PFSK-1 (cell line): ENCODE measurements around the gene ST8SIA6.

Source experiments
- FOXP2 ChIP-seq: optimal IDR thresholded peaks from 2 replicates; pipeline ENCODE3; 2011; ENCODE audit warnings: borderline replicate concordance, control low read depth, inconsistent platforms; ENCODE audit not compliant: insufficient read depth; ENCODE audit errors: extremely low read length, extremely low read depth
- POLR2AphosphoS5 ChIP-seq: IDR thresholded peaks from 2 replicates; pipeline ENCODE4 v1.6.1; 2012; ENCODE audit warnings: low read depth, mild to moderate bottlenecking, control low read depth, low read length, moderate library complexity
- SIN3A ChIP-seq: IDR thresholded peaks from 2 replicates; pipeline ENCODE4 v1.6.1; 2012; ENCODE audit warnings: mild to moderate bottlenecking, low read length, moderate library complexity, borderline replicate concordance; ENCODE audit not compliant: insufficient read depth
- TAF1 ChIP-seq: IDR thresholded peaks from 2 replicates; pipeline ENCODE4 v1.6.1; 2012; ENCODE audit warnings: low read length, control low read depth, borderline replicate concordance; ENCODE audit not compliant: insufficient read depth
- TF ChIP-seq, protein P1 (sequence below), 2 experiments: IDR thresholded peaks; 2 replicates each; pipeline versions ENCODE4 v1.6.1 to v1.8.0; 2011 to 2012; ENCODE audit warnings: low read depth in 2 of 2, low read length in 2 of 2, control low read depth in 1 of 2, inconsistent platforms in 1 of 2, mild to moderate bottlenecking in 1 of 2, moderate library complexity in 1 of 2; ENCODE audit not compliant: insufficient read depth in 1 of 2

Gene ST8SIA6

GRCh38 chr10:17403161-17403560, 51.2 kb downstream of the ST8SIA6 start:
- no peak for TF ChIP-seq POLR2AphosphoS5
- TF ChIP-seq SIN3A, result no peak
- TF ChIP-seq TAF1, result no peak
- TF ChIP-seq, protein P1, sequence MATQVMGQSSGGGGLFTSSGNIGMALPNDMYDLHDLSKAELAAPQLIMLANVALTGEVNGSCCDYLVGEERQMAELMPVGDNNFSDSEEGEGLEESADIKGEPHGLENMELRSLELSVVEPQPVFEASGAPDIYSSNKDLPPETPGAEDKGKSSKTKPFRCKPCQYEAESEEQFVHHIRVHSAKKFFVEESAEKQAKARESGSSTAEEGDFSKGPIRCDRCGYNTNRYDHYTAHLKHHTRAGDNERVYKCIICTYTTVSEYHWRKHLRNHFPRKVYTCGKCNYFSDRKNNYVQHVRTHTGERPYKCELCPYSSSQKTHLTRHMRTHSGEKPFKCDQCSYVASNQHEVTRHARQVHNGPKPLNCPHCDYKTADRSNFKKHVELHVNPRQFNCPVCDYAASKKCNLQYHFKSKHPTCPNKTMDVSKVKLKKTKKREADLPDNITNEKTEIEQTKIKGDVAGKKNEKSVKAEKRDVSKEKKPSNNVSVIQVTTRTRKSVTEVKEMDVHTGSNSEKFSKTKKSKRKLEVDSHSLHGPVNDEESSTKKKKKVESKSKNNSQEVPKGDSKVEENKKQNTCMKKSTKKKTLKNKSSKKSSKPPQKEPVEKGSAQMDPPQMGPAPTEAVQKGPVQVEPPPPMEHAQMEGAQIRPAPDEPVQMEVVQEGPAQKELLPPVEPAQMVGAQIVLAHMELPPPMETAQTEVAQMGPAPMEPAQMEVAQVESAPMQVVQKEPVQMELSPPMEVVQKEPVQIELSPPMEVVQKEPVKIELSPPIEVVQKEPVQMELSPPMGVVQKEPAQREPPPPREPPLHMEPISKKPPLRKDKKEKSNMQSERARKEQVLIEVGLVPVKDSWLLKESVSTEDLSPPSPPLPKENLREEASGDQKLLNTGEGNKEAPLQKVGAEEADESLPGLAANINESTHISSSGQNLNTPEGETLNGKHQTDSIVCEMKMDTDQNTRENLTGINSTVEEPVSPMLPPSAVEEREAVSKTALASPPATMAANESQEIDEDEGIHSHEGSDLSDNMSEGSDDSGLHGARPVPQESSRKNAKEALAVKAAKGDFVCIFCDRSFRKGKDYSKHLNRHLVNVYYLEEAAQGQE (IDR thresholded peaks at IDR 0.05; ENCODE audit: insufficient read depth in 1 of 2, low read depth in 2 of 2, low read length in 2 of 2), result no peak

DNA sequence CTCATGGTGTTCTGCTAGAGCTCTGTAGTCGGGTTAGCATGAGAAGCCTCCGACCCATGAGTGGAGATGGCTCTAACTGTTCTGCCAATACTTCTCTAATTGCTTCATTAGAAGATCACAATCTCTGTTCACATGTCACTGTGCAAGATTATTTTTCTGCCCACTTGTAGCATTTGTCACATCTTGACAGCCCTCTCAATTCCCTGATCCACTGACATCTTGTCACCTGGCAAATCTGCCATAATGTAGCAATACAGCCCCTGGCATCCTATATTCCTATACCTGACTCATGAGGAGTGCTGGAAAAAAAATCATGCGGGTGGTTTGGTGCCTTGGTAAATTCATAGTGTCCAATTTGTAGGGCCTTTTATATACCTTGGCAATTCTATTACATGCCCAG, 58.4 kb downstream of the ST8SIA6 start:
- no peak for TF ChIP-seq POLR2AphosphoS5
- no peak for TF ChIP-seq TAF1
- TF ChIP-seq FOXP2, result no peak
- TF ChIP-seq, protein P1 (IDR thresholded peaks at IDR 0.05; ENCODE audit: insufficient read depth in 1 of 2, low read depth in 2 of 2, low read length in 2 of 2), result no peak
- TF ChIP-seq SIN3A, result no peak

GRCh38 chr10:17394854-17395253, 59.5 kb downstream of the ST8SIA6 start:
- no peak for TF ChIP-seq FOXP2
- no peak for TF ChIP-seq POLR2AphosphoS5
- no peak for TF ChIP-seq TAF1
- TF ChIP-seq, protein P1 (IDR thresholded peaks at IDR 0.05; ENCODE audit: insufficient read depth in 1 of 2, low read depth in 2 of 2, low read length in 2 of 2), result no peak
- no peak for TF ChIP-seq SIN3A

GRCh38 chr10:17387861-17388503, 66.4 kb downstream of the ST8SIA6 start:
- TF ChIP-seq SIN3A (no peak), TAF1 (no peak), POLR2AphosphoS5 (no peak), FOXP2 (no peak)
- TF ChIP-seq, protein P1 (IDR thresholded peaks at IDR 0.05; ENCODE audit: insufficient read depth in 1 of 2, low read depth in 2 of 2, low read length in 2 of 2), result no peak

- no peak for TF ChIP-seq FOXP2
- no peak for TF ChIP-seq TAF1
- TF ChIP-seq, protein P1 (IDR thresholded peaks at IDR 0.05; ENCODE audit: insufficient read depth in 1 of 2, low read depth in 2 of 2, low read length in 2 of 2), result no peak
- TF ChIP-seq SIN3A, result no peak
- no peak for TF ChIP-seq POLR2AphosphoS5
Observed at GRCh38 chr10:17386616-17387075, 67.7 kb downstream of the ST8SIA6 start.
